Naive thymus-derived CD4-positive, alpha-beta T cell (primary cell): ENCODE data around the gene AMTN. TPM values are rescaled to one million over a fixed set of nuclear protein-coding genes. Genes with fewer than 3 reads are reported as not detected.

Experiments
- ATAC-seq: fragments of 150-1000 bp; cut with Tn5 transposase; 2 replicates; pipeline ENCODE4 v1.10.0; 2021; ENCODE audit warnings: mild to moderate bottlenecking, moderate library complexity
- CTCF ChIA-PET: fragments of 350-600 bp; sonication (Branson Sonifier 250); formaldehyde crosslinking; loops from one replicate; lab custom pipeline; 2021; ENCODE audit warnings: antibody characterized with exemption; lab: Charles Lee
- POLR2A ChIA-PET: fragments of 350-600 bp; sonication (Branson Sonifier 250); formaldehyde crosslinking; loops from one replicate; lab custom pipeline; 2021; ENCODE audit warnings: antibody characterized with exemption, inconsistent platforms; lab: Charles Lee
- DNase-seq, 9 donors: peaks; one replicate each; pipeline versions ENCODE4 v3.0.0 to v3.0.0-alpha.2; 2020 to 2022; ENCODE audit warnings: mixed read lengths in 1 of 9
- H3K27ac ChIP-seq: one replicate; pipeline ENCODE4 v1.7.0; 2013; ENCODE audit warnings: mild to moderate bottlenecking, low read depth, low read length, moderate library complexity
- H3K27me3 ChIP-seq, 2 donors: one replicate each; pipeline ENCODE4 v1.7.0; 2013; ENCODE audit warnings: low read length in 2 of 2, mild to moderate bottlenecking in 2 of 2, moderate library complexity in 2 of 2; ENCODE audit not compliant: control insufficient read depth in 2 of 2, insufficient read depth in 2 of 2
- H3K36me3 ChIP-seq, 3 experiments: 1 replicate in 2 of 3; 2 replicates in 1 of 3; pipeline ENCODE4 v1.7.0; 2013; ENCODE audit warnings: low read length in 3 of 3, mild to moderate bottlenecking in 3 of 3, moderate library complexity in 1 of 3; ENCODE audit not compliant: insufficient read depth in 3 of 3, control insufficient read depth in 2 of 3
- H3K4me1 ChIP-seq, 2 donors: one replicate each; pipeline ENCODE4 v1.7.0; 2013; ENCODE audit warnings: low read length in 2 of 2, mild to moderate bottlenecking in 2 of 2, moderate library complexity in 1 of 2; ENCODE audit not compliant: control insufficient read depth in 2 of 2, insufficient read depth in 2 of 2
- H3K4me3 ChIP-seq: 2 replicates; pipeline ENCODE4 v1.7.0; 2013; ENCODE audit warnings: mild to moderate bottlenecking, low read length
- H3K9me3 ChIP-seq, 3 experiments: 1 replicate in 2 of 3; 2 replicates in 1 of 3; pipeline ENCODE4 v1.7.0; 2013; ENCODE audit warnings: low read length in 3 of 3; ENCODE audit not compliant: control insufficient read depth in 2 of 3
- H3K27ac Mint-ChIP-seq, 9 donors: one replicate each; pipeline ENCODE4 v1.8.0; 2020 to 2022; ENCODE audit warnings: mixed read lengths in 9 of 9, mild to moderate bottlenecking in 8 of 9, moderate library complexity in 5 of 9, inconsistent platforms in 2 of 9
- H3K27me3 Mint-ChIP-seq, 5 donors: one replicate each; pipeline ENCODE4 v1.8.0; 2021 to 2022; ENCODE audit warnings: mixed read lengths in 5 of 5, mild to moderate bottlenecking in 1 of 5
- H3K36me3 Mint-ChIP-seq, 5 donors: one replicate each; pipeline ENCODE4 v1.8.0; 2020 to 2022; ENCODE audit warnings: mixed read lengths in 5 of 5, mild to moderate bottlenecking in 3 of 5, inconsistent platforms in 1 of 5
- H3K4me1 Mint-ChIP-seq, 7 donors: one replicate each; pipeline ENCODE4 v1.8.0; 2020 to 2022; ENCODE audit warnings: mixed read lengths in 7 of 7, mild to moderate bottlenecking in 3 of 7, inconsistent platforms in 1 of 7
- H3K4me3 Mint-ChIP-seq, 10 donors: one replicate each; pipeline ENCODE4 v1.8.0; 2020 to 2022; ENCODE audit warnings: mild to moderate bottlenecking in 10 of 10, mixed read lengths in 10 of 10, moderate library complexity in 6 of 10, inconsistent platforms in 2 of 10
- H3K9me3 Mint-ChIP-seq, 11 donors: one replicate each; pipeline ENCODE4 v1.8.0; 2020 to 2022; ENCODE audit warnings: mixed read lengths in 11 of 11, mild to moderate bottlenecking in 4 of 11, inconsistent platforms in 1 of 11, moderate library complexity in 1 of 11
- intact Hi-C, 2 donors: fragments of 100-400 bp; cut with micrococcal nuclease; formaldehyde crosslinking; loops; one replicate each; pipeline ENCODE4 v1.15.1; 2023
- polyA plus RNA-seq, 2 donors: library from polyadenylated mRNA; unstranded; fragments of 300-500 nt; fragmentation: Illumina TruSeq; gene quantifications; one replicate each; pipeline ENCODE4 v1.2.3, GENCODE V29; 2021
- total RNA-seq, 6 experiments: library from RNA in 5 of 6; stranded (reverse) in 5 of 6; gene quantifications; 1 replicate in 5 of 6; 2 replicates in 1 of 6; pipeline ENCODE4 v1.2.3 and lab custom pipeline; 2021 to 2026

The AMTN gene
- total and polyA plus RNA-seq, 7 experiments from 2014 or later, result not detected

- ChIA-PET CTCF (interaction anchor here (0.8 kb wide), 1 partner anchor 15 kb away, joined by 3 read pairs; no protein-coding TSS in a partner anchor), POLR2A (no interaction called here)
- intact Hi-C loops, result no loop called here
- Mint-ChIP-seq H3K9me3 (peaks cover 0 to 3% (median 0%) of the 10 kb centered on the region in 11 donors), H3K4me3 (no peak overlapping the region), H3K4me1 (no peaks in the 10 kb centered on the region), H3K36me3 (no peaks in the 10 kb centered on the region), H3K27ac (no peak overlapping the region), H3K27me3 (peaks cover 0 to 10% (median 4%) of the 10 kb centered on the region in 5 donors)
- Histone ChIP-seq H3K36me3 (no peaks in the 10 kb centered on the region), H3K9me3 (no peaks in the 10 kb centered on the region), H3K4me3 (no peak overlapping the region), H3K4me1 (no peaks in the 10 kb centered on the region), H3K27ac (no peak overlapping the region), H3K27me3 (no peaks in the 10 kb centered on the region)
- ATAC-seq (no peak), DNase-seq (no peak)
These were observed 59.0 kb downstream of the AMTN start for GRCh38 chr4:70577220-70577927.

- DNase-seq (no peak), ATAC-seq (no peak)
- ChIA-PET CTCF (no interaction called here), POLR2A (no interaction called here)
- no peak overlapping the region for H3K27ac ChIP-seq
- Mint-ChIP-seq H3K27me3 (peaks cover 0 to 4% (median 4%) of the 10 kb centered on the region in 5 donors), H3K27ac (no peak overlapping the region), H3K4me3 (no peak overlapping the region), H3K36me3 (no peaks in the 10 kb centered on the region), H3K4me1 (no peaks in the 10 kb centered on the region), H3K9me3 (peaks cover 0 to 3% (median 0%) of the 10 kb centered on the region in 11 donors)
- no peaks in the 10 kb centered on the region for H3K27me3 ChIP-seq
- H3K4me3 ChIP-seq, result no peak overlapping the region
- intact Hi-C loops, result no loop called here
- no peaks in the 10 kb centered on the region for H3K36me3 ChIP-seq
- no peaks in the 10 kb centered on the region for H3K9me3 ChIP-seq
- H3K4me1 ChIP-seq, result no peaks in the 10 kb centered on the region
These were observed 63.6 kb downstream of the AMTN start for GRCh38 chr4:70581980-70582379.

Other genes with a start within 250 kb of the AMTN start
- gene CABS1, start 183.6 kb upstream of the AMTN start, total RNA-seq, result not detected
- not detected for gene CABS1, start 183.6 kb upstream of the AMTN start, polyA plus RNA-seq
- not detected for gene SMR3A, start 157.8 kb upstream of the AMTN start, total RNA-seq
- gene SMR3A, start 157.8 kb upstream of the AMTN start, polyA plus RNA-seq, result not detected
- gene SMR3B, start 135.4 kb upstream of the AMTN start, total RNA-seq, result not detected
- gene SMR3B, start 135.4 kb upstream of the AMTN start, polyA plus RNA-seq, result not detected
- gene OPRPN, start 120.6 kb upstream of the AMTN start, total RNA-seq, result not detected
- gene OPRPN, start 120.6 kb upstream of the AMTN start, polyA plus RNA-seq, result not detected
- not detected for gene MUC7, start 46.4 kb upstream of the AMTN start, total RNA-seq
- gene MUC7, start 46.4 kb upstream of the AMTN start, polyA plus RNA-seq, result not detected
- not detected for gene AMBN, start 73.7 kb downstream of the AMTN start, total RNA-seq
- gene AMBN, start 73.7 kb downstream of the AMTN start, polyA plus RNA-seq, result not detected
- gene ENAM, start 110.2 kb downstream of the AMTN start, total RNA-seq, result not detected
- gene ENAM, start 110.2 kb downstream of the AMTN start, polyA plus RNA-seq, result not detected
- 100 to 1,000 TPM in 1 of 5 experiments, 10 to 100 TPM in 1, not detected in 3; 71.5 to 223 TPM for gene JCHAIN, start 147.9 kb downstream of the AMTN start, total RNA-seq
- gene JCHAIN, start 147.9 kb downstream of the AMTN start, polyA plus RNA-seq, result 1 to 10 TPM in 1 of 2 donors, under 1 TPM in 1; 0.81 to 2.3 TPM
- 10 to 100 TPM; 17.4 to 44.9 (median 36.5) TPM for gene UTP3, start 170.0 kb downstream of the AMTN start, total RNA-seq
- 10 to 100 TPM; 11.3 to 23.2 TPM for gene UTP3, start 170.0 kb downstream of the AMTN start, polyA plus RNA-seq
- 10 to 100 TPM; 17.3 to 41.2 (median 39.3) TPM for gene RUFY3, start 203.4 kb downstream of the AMTN start, total RNA-seq
- gene RUFY3, start 203.4 kb downstream of the AMTN start, polyA plus RNA-seq, result 1 to 10 TPM; 4.0 to 5.7 TPM